OCI-LY3 (cell line): ENCODE data around the gene IKZF2.

ENCODE experiments used
- EZH2phosphoT487 ChIP-seq: fragments of 200-600 bp; shearing (Covaris generic); IDR thresholded peaks from 2 replicates; pipeline ENCODE4 v1.6.1; 2018; ENCODE audit warnings: antibody characterized with exemption, mixed run types, low read depth
- TF ChIP-seq, protein P1 (sequence below): fragments of 200-600, 300-600 bp; sonication (generic); IDR thresholded peaks from 2 replicates; pipeline ENCODE4 v1.5.1; 2014; ENCODE audit warnings: antibody characterized with exemption, low read length, low read depth

DNA sequence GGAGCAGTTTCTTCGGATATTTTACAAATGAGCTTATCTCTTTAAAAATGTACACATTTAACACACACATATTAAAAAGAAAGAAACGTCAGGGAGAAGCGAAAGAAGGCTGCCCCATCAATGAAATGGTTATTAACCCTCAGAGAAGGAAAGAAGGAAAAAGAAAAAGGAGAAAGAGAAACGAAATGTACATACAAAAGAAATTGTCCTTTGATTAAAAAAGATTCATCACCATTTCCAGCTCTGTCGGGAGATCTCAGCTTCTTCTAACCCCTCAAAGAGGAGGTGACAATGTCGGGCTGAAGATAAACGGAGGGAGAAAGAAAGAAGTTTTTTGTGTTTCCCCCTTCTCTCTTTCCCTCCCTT lies 1.5 kb downstream of the IKZF2 start:
- TF ChIP-seq, protein P1, sequence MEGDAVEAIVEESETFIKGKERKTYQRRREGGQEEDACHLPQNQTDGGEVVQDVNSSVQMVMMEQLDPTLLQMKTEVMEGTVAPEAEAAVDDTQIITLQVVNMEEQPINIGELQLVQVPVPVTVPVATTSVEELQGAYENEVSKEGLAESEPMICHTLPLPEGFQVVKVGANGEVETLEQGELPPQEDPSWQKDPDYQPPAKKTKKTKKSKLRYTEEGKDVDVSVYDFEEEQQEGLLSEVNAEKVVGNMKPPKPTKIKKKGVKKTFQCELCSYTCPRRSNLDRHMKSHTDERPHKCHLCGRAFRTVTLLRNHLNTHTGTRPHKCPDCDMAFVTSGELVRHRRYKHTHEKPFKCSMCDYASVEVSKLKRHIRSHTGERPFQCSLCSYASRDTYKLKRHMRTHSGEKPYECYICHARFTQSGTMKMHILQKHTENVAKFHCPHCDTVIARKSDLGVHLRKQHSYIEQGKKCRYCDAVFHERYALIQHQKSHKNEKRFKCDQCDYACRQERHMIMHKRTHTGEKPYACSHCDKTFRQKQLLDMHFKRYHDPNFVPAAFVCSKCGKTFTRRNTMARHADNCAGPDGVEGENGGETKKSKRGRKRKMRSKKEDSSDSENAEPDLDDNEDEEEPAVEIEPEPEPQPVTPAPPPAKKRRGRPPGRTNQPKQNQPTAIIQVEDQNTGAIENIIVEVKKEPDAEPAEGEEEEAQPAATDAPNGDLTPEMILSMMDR, result no peak
- no peak for TF ChIP-seq EZH2phosphoT487
